Testis (tissue), 2 donors: ENCODE data around the gene PSAP.

Source experiments
- CTCF ChIP-seq, 3 experiments: fragments of 450-650 bp in 2 of 3; fragments of 200-600 bp in 1 of 3; sonication (generic) in 1 of 3; IDR thresholded peaks; one replicate each; pipeline ENCODE4 v1.5.1; 2016 to 2019; ENCODE audit warnings: antibody characterized with exemption in 3 of 3, mild to moderate bottlenecking in 2 of 3, moderate library complexity in 1 of 3
- POLR2A ChIP-seq: fragments of 450-650 bp; IDR thresholded peaks from one replicate; pipeline ENCODE4 v1.6.1; 2017; ENCODE audit warnings: antibody characterized with exemption, mild to moderate bottlenecking, moderate library complexity

- TF ChIP-seq POLR2A, result no peak
- TF ChIP-seq CTCF (IDR thresholded peaks at IDR 0.05), result no peak
Measured at GRCh38 chr10:71784679-71785272, 66.3 kb downstream of the PSAP start.
